HG02840 (cell line): ENCODE results near the gene FAH.
"Not testable (repeated sequence)": the region's sequence is repeated elsewhere in the genome, so short reads cannot be mapped to it uniquely, and the experiment has no call there.

Experiments used
- ATAC-seq: cut with Tn5 transposase; IDR thresholded peaks from one replicate; pipeline ENCODE4 v1.9.1; 2021; ENCODE audit warnings: mild to moderate bottlenecking, moderate library complexity, moderate number of reproducible peaks; ENCODE audit not compliant: unreplicated experiment, low FRiP score

Gene FAH

GRCh38 chr15:80151148-80151547 is 1.7 kb upstream of the FAH start:
- no peak for ATAC-seq

- no peak for ATAC-seq
Measured at GRCh38 chr15:80151576-80151975, 1.2 kb upstream of the FAH start.

GRCh38 chr15:80152180-80152895 is 461 bp upstream of the FAH start:
- no peak for ATAC-seq

- ATAC-seq, result no peak
Measured at GRCh38 chr15:80153900-80154299, 1.1 kb downstream of the FAH start.

GRCh38 chr15:80154336-80154735 is 1.5 kb downstream of the FAH start:
- ATAC-seq, result no peak

GRCh38 chr15:80155001-80155377 is 2.2 kb downstream of the FAH start:
- no peak for ATAC-seq

- not testable (repeated sequence) for ATAC-seq
Measured at GRCh38 chr15:80155378-80156175, 2.8 kb downstream of the FAH start.

- no peak for ATAC-seq
Measured at GRCh38 chr15:80156176-80156720, 3.4 kb downstream of the FAH start.

GRCh38 chr15:80157215-80157614 is 4.4 kb downstream of the FAH start:
- no peak for ATAC-seq

- ATAC-seq, result no peak
Measured at GRCh38 chr15:80159301-80159700, 6.5 kb downstream of the FAH start.

- no peak for ATAC-seq
Measured at GRCh38 chr15:80159811-80160569, 7.2 kb downstream of the FAH start.

- no peak for ATAC-seq
Measured at GRCh38 chr15:80160570-80161156, 7.9 kb downstream of the FAH start.

GRCh38 chr15:80161468-80162016 is 8.7 kb downstream of the FAH start:
- no peak for ATAC-seq

GRCh38 chr15:80162059-80162554 is 9.3 kb downstream of the FAH start:
- no peak for ATAC-seq

- no peak for ATAC-seq
Measured at GRCh38 chr15:80163217-80163616, 10.4 kb downstream of the FAH start.

- ATAC-seq, result no peak
Measured at GRCh38 chr15:80163897-80164296, 11.1 kb downstream of the FAH start.

- ATAC-seq, result no peak
Measured at GRCh38 chr15:80167936-80168335, 15.1 kb downstream of the FAH start.

GRCh38 chr15:80168421-80168820 is 15.6 kb downstream of the FAH start:
- no peak for ATAC-seq

- no peak for ATAC-seq
Measured at GRCh38 chr15:80169768-80170357, 17.1 kb downstream of the FAH start.

- ATAC-seq, result no peak
Measured at GRCh38 chr15:80170596-80170995, 17.8 kb downstream of the FAH start.
